PC-3 (cell line): ENCODE data around the gene KDM2B. TPM values are rescaled to one million over a fixed set of nuclear protein-coding genes. Genes with fewer than 3 reads are reported as not detected.

Experiments used
- ATAC-seq: fragments of 200-7000 bp; cut with Tn5 transposase; 2 replicates; pipeline ENCODE4 v1.9.1; 2020; ENCODE audit warnings: mild to moderate bottlenecking, moderate library complexity
- BruUV-seq: library from RNA; stranded (reverse); fragments of 400-500 nt; replicated peaks from 2 replicates; lab custom pipeline; 2021; lab: Mats Ljungman, UMichigan
- CTCF ChIA-PET: fragments of 300-600 bp; sonication (Branson Sonifier 250); formaldehyde crosslinking; loops from one replicate; lab custom pipeline; 2022; ENCODE audit warnings: antibody characterized with exemption; lab: Charles Lee
- POLR2A ChIA-PET: fragments of 300-600 bp; sonication (Branson Sonifier 250); formaldehyde crosslinking; loops from one replicate; lab custom pipeline; 2022; ENCODE audit warnings: antibody characterized with exemption; ENCODE audit not compliant: unreplicated experiment; lab: Charles Lee
- DNase-seq: peaks from one replicate; pipeline ENCODE4 v3.0.0-alpha.2; 2015
- H2AFZ ChIP-seq: fragments of 300-600 bp; sonication (generic); 2 replicates; pipeline ENCODE4 v1.6.0; 2016; ENCODE audit warnings: antibody characterized with exemption, low read length
- H3F3A ChIP-seq: fragments of 300-600 bp; sonication (generic); one replicate; pipeline ENCODE4 v1.6.0; 2017; ENCODE audit warnings: antibody characterized with exemption, low read length, control low read depth, mild to moderate bottlenecking; ENCODE audit not compliant: unreplicated experiment
- H3K27ac ChIP-seq: fragments of 300-600 bp; sonication (generic); 2 replicates; pipeline ENCODE4 v1.5.1; 2016; ENCODE audit warnings: mild to moderate bottlenecking, low read length
- H3K27me3 ChIP-seq: fragments of 300-600 bp; sonication (generic); 2 replicates; pipeline ENCODE4 v1.6.1; 2016; ENCODE audit warnings: low read length, mixed read lengths
- H3K36me3 ChIP-seq: fragments of 300-600 bp; sonication (generic); 2 replicates; pipeline ENCODE4 v1.6.1; 2016; ENCODE audit warnings: low read depth, mixed run types, low read length, mixed read lengths
- H3K4me1 ChIP-seq: fragments of 300-600 bp; sonication (generic); 2 replicates; pipeline ENCODE4 v1.5.1; 2016; ENCODE audit warnings: low read length; ENCODE audit not compliant: insufficient read depth
- H3K4me2 ChIP-seq: fragments of 300-600 bp; sonication (generic); 2 replicates; pipeline ENCODE4 v1.6.0; 2016; ENCODE audit warnings: low read length
- H3K4me3 ChIP-seq: fragments of 300-600 bp; sonication (generic); 2 replicates; pipeline ENCODE4 v1.5.1; 2016; ENCODE audit warnings: mild to moderate bottlenecking, low read length, mixed read lengths
- H3K79me2 ChIP-seq: fragments of 300-600 bp; sonication (generic); 2 replicates; pipeline ENCODE4 v1.6.1; 2017; ENCODE audit warnings: low read length, mixed read lengths
- H3K9ac ChIP-seq: fragments of 300-600 bp; sonication (generic); 2 replicates; pipeline ENCODE4 v1.6.0; 2016; ENCODE audit warnings: mild to moderate bottlenecking, low read length
- H3K9me2 ChIP-seq: fragments of 300-600 bp; sonication (generic); replicated peaks from 2 replicates; pipeline ENCODE4 v1.6.1; 2016; ENCODE audit warnings: mixed run types, low read length, mixed read lengths
- H3K9me3 ChIP-seq: fragments of 300-600 bp; sonication (generic); 2 replicates; pipeline ENCODE4 v1.6.1; 2016; ENCODE audit warnings: low read length, mixed read lengths
- H4K20me1 ChIP-seq: fragments of 300-600 bp; sonication (generic); 2 replicates; pipeline ENCODE4 v1.6.1; 2016; ENCODE audit warnings: low read length, mixed read lengths
- EZH2 ChIP-seq: fragments of 300-600 bp; sonication (generic); IDR thresholded peaks from one replicate; pipeline ENCODE4 v1.6.1; 2017; ENCODE audit warnings: antibody characterized with exemption, mild to moderate bottlenecking, low read length; ENCODE audit not compliant: unreplicated experiment
- EZH2phosphoT487 ChIP-seq: fragments of 300-600 bp; sonication (generic); IDR thresholded peaks from 2 replicates; pipeline ENCODE4 v1.6.1; 2018; ENCODE audit warnings: mild to moderate bottlenecking, antibody characterized with exemption, low read length, borderline replicate concordance
- intact Hi-C: fragments of 100-400 bp; cut with micrococcal nuclease; formaldehyde crosslinking; loops from 2 replicates; pipeline ENCODE4 v1.9.0; 2023
- total RNA-seq: library from RNA; depleted of rRNA; stranded (reverse); fragments of >200 nt; gene quantifications from 2 replicates; pipeline ENCODE4 v1.2.3, GENCODE V29; 2014
- TF ChIP-seq, protein P1 (sequence below): fragments of 300-600 bp; sonication (generic); conservative IDR thresholded peaks from 2 replicates; pipeline ENCODE4 v1.5.1; 2017; ENCODE audit warnings: antibody characterized with exemption, low read depth, mild to moderate bottlenecking, low read length

Gene KDM2B
- total RNA-seq, 1 experiment from 2014 or later, result 52.5 TPM

DNA sequence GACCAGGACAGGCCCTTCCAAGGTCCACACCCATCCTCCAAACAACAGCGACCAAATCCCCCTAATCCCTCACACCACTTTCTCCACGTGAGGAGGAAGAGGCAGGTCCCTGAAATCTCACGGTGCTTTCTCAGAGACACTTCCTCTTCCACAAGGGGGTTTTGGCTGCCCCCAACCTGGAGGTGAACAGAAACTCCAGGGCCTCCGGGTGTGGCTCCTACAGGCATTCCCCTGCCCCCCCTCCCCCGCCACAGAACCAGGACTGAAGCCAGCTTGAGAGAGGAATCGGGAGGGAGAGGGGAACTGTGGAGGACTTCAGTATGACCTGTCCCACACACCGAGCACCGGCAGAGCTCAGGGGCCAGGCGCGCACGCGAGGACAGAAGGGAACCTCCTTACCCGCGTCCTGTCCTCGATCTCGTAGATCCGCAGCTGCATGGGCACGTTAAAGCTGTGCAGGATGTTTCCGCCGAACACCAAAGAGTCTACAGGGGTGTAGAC is 60.2 kb downstream of the KDM2B start:
- CTCF ChIA-PET, result no interaction called here
- POLR2A ChIA-PET, result no interaction called here

DNA sequence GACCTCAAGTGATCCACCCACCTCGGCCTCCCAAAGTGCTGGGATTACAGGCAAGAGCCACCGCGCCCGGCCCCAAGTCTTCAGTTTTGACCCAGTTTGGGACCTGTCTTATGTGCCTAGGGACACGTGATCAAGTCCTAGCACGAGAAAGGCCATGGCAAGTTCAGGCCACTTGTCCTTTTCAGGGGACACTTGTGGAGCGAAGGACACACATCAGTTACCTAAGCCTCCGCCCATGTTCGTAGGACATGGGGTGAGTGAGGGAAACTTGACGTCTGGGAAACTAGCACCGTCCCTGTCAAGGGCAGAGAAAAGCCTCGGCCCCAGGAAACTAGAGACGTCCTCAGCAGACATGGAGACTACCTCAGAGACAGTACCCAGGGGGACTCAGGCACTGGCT is 60.7 kb downstream of the KDM2B start:
- ChIA-PET POLR2A (no interaction called here), CTCF (no interaction called here)
- DNase-seq (no peak), ATAC-seq (no peak)
- intact Hi-C loops, result no loop called here
- H3F3A ChIP-seq, result no peaks in the 10 kb centered on the region
- H2AFZ ChIP-seq, result no peak overlapping the region
- H3K4me1 ChIP-seq, result no peaks in the 10 kb centered on the region
- H3K36me3 ChIP-seq, result peaks cover 6% of the 10 kb centered on the region
- no TSS peak for BruUV-seq
- H3K27me3 ChIP-seq, result no peaks in the 10 kb centered on the region
- no peak overlapping the region for H3K27ac ChIP-seq
- H3K9ac ChIP-seq, result no peak overlapping the region
- no peaks in the 10 kb centered on the region for H4K20me1 ChIP-seq
- H3K4me2 ChIP-seq, result no peak overlapping the region
- TF ChIP-seq, protein P1, sequence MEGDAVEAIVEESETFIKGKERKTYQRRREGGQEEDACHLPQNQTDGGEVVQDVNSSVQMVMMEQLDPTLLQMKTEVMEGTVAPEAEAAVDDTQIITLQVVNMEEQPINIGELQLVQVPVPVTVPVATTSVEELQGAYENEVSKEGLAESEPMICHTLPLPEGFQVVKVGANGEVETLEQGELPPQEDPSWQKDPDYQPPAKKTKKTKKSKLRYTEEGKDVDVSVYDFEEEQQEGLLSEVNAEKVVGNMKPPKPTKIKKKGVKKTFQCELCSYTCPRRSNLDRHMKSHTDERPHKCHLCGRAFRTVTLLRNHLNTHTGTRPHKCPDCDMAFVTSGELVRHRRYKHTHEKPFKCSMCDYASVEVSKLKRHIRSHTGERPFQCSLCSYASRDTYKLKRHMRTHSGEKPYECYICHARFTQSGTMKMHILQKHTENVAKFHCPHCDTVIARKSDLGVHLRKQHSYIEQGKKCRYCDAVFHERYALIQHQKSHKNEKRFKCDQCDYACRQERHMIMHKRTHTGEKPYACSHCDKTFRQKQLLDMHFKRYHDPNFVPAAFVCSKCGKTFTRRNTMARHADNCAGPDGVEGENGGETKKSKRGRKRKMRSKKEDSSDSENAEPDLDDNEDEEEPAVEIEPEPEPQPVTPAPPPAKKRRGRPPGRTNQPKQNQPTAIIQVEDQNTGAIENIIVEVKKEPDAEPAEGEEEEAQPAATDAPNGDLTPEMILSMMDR, result no peak
- TF ChIP-seq EZH2phosphoT487, result no peak
- no peak for TF ChIP-seq EZH2
- no peaks in the 10 kb centered on the region for H3K9me2 ChIP-seq
- H3K9me3 ChIP-seq, result no peaks in the 10 kb centered on the region
- H3K79me2 ChIP-seq, result no peaks in the 10 kb centered on the region
- H3K4me3 ChIP-seq, result no peak overlapping the region

More for the DNA sequence above, 60.2 kb downstream of the KDM2B start:
- H3K9me2 ChIP-seq, result no peaks in the 10 kb centered on the region
- no peaks in the 10 kb centered on the region for H3K27me3 ChIP-seq
- no TSS peak for BruUV-seq
- no peaks in the 10 kb centered on the region for H3F3A ChIP-seq
- intact Hi-C loops, result no loop called here
- no peaks in the 10 kb centered on the region for H3K4me1 ChIP-seq
- H3K27ac ChIP-seq, result no peak overlapping the region
- ATAC-seq (no peak), DNase-seq (no peak)
- no peak overlapping the region for H3K4me2 ChIP-seq
- no peak overlapping the region for H3K9ac ChIP-seq
- peaks cover 6% of the 10 kb centered on the region for H3K36me3 ChIP-seq
- H3K9me3 ChIP-seq, result no peaks in the 10 kb centered on the region
- H3K79me2 ChIP-seq, result no peaks in the 10 kb centered on the region
- no peak overlapping the region for H3K4me3 ChIP-seq
- H2AFZ ChIP-seq, result no peak overlapping the region
- H4K20me1 ChIP-seq, result no peaks in the 10 kb centered on the region
- TF ChIP-seq EZH2 (no peak), EZH2phosphoT487 (no peak)
- TF ChIP-seq, protein P1, result no peak

DNA sequence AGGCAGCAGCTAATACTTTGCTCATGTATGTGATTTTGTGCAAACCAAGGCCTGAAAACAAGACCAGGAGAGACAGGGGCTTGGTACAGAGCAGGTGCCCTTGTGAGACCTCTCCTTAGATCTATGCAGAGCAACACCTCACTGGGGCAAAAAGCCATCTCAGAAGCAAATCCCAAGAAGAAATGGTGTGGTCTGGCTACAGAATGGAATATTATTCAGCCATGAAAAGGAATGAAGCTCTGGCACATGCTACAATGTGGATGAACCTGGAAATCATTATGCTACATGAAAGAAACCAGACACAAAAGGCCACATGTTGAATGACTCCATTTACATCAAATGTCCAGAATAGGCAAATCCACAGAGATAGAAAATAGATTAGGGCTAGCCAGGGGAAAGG is 61.6 kb downstream of the KDM2B start:
- H3K36me3 ChIP-seq, result peaks cover 6% of the 10 kb centered on the region
- H3F3A ChIP-seq, result no peaks in the 10 kb centered on the region
- TF ChIP-seq EZH2, result no peak
- no peak for TF ChIP-seq EZH2phosphoT487
- TF ChIP-seq, protein P1, result no peak
- intact Hi-C loops, result no loop called here
- no peaks in the 10 kb centered on the region for H3K9me2 ChIP-seq
- H2AFZ ChIP-seq, result no peak overlapping the region
- H3K9me3 ChIP-seq, result no peaks in the 10 kb centered on the region
- H3K79me2 ChIP-seq, result no peaks in the 10 kb centered on the region
- H3K4me1 ChIP-seq, result no peaks in the 10 kb centered on the region
- ChIA-PET POLR2A (no interaction called here), CTCF (no interaction called here)
- no peaks in the 10 kb centered on the region for H4K20me1 ChIP-seq
- ATAC-seq, result no peak
- H3K4me2 ChIP-seq, result no peak overlapping the region
- no peaks in the 10 kb centered on the region for H3K27me3 ChIP-seq
- BruUV-seq, result no TSS peak
- H3K27ac ChIP-seq, result no peak overlapping the region
- no peak for DNase-seq
- no peak overlapping the region for H3K9ac ChIP-seq
- H3K4me3 ChIP-seq, result no peak overlapping the region
